A673 (cell line): ENCODE data around the gene LRRC4. TPM values are rescaled to one million over a fixed set of nuclear protein-coding genes. Genes with fewer than 3 reads are reported as not detected.

Experiments
- BruUV-seq: library from RNA; stranded (reverse); fragments of 400-500 nt; replicated peaks from 2 replicates; lab custom pipeline; 2021; lab: Mats Ljungman, UMichigan
- CTCF ChIA-PET: fragments of 300-600 bp; sonication (Branson Sonifier 250); formaldehyde crosslinking; loops from one replicate; lab custom pipeline; 2022; ENCODE audit warnings: antibody characterized with exemption; lab: Charles Lee
- POLR2A ChIA-PET: fragments of 300-600 bp; sonication (Branson Sonifier 250); formaldehyde crosslinking; loops from one replicate; lab custom pipeline; 2022; ENCODE audit warnings: antibody characterized with exemption; ENCODE audit not compliant: low non-redundant PET; lab: Charles Lee
- DNase-seq: peaks from one replicate; pipeline ENCODE4 v3.0.0-alpha.2; 2015; ENCODE audit warnings: low spot score
- H3K27ac ChIP-seq: fragments of 200-600 bp; sonication (generic); 2 replicates; pipeline ENCODE4 v1.5.1; 2016; ENCODE audit warnings: mixed run types, low read depth, mild to moderate bottlenecking, mixed read lengths, antibody characterized with exemption, low read length; ENCODE audit not compliant: poor library complexity, severe bottlenecking
- H3K27me3 ChIP-seq: fragments of 200-600 bp; sonication (generic); replicated peaks from 2 replicates; pipeline ENCODE4 v1.6.1; 2017; ENCODE audit warnings: mixed run types, low read depth, mild to moderate bottlenecking, mixed read lengths, antibody characterized with exemption, low read length; ENCODE audit not compliant: insufficient read depth, poor library complexity
- H3K36me3 ChIP-seq: fragments of 200-600 bp; sonication (generic); 2 replicates; pipeline ENCODE4 v1.6.1; 2016; ENCODE audit warnings: mixed run types, mild to moderate bottlenecking, mixed read lengths, antibody characterized with exemption, low read length; ENCODE audit not compliant: insufficient read depth, poor library complexity, severe bottlenecking
- H3K4me1 ChIP-seq: fragments of 200-600 bp; sonication (generic); 2 replicates; pipeline ENCODE4 v1.6.1; 2017; ENCODE audit warnings: mixed run types, mild to moderate bottlenecking, mixed read lengths, antibody characterized with exemption, low read length; ENCODE audit not compliant: insufficient read depth, poor library complexity, severe bottlenecking
- H3K4me3 ChIP-seq: fragments of 200-600 bp; sonication (generic); 2 replicates; pipeline ENCODE4 v1.5.1; 2016; ENCODE audit warnings: low read depth, mixed run types, mild to moderate bottlenecking, mixed read lengths, low read length; ENCODE audit not compliant: poor library complexity, severe bottlenecking
- H3K9me3 ChIP-seq: fragments of 200-600 bp; sonication (generic); 2 replicates; pipeline ENCODE4 v1.6.1; 2016; ENCODE audit warnings: mixed run types, low read depth, mild to moderate bottlenecking, mixed read lengths, antibody characterized with exemption, low read length; ENCODE audit not compliant: poor library complexity, severe bottlenecking
- CTCF ChIP-seq: fragments of 300-800, 200-600 bp; sonication (generic); conservative IDR thresholded peaks from 2 replicates; pipeline ENCODE4 v1.5.1; 2017; ENCODE audit warnings: low read depth, mild to moderate bottlenecking, antibody characterized with exemption, low read length, moderate library complexity, mixed read lengths
- EZH2 ChIP-seq: fragments of 200-600 bp; sonication (generic); IDR thresholded peaks from 2 replicates; pipeline ENCODE4 v1.6.1; 2017; ENCODE audit warnings: borderline replicate concordance, low read depth, mild to moderate bottlenecking, mixed read lengths, antibody characterized with exemption, low read length; ENCODE audit not compliant: poor library complexity, severe bottlenecking
- intact Hi-C: fragments of 100-400 bp; cut with micrococcal nuclease; formaldehyde crosslinking; loops from one replicate; pipeline ENCODE4 v1.10.0; 2022; ENCODE audit not compliant: unreplicated experiment
- total RNA-seq: library from RNA; stranded (reverse); gene quantifications from 2 replicates; pipeline ENCODE4 v1.2.3, GENCODE V29; 2021

The LRRC4 gene
- total RNA-seq, 1 experiment from 2014 or later = 16.1 TPM

DNA sequence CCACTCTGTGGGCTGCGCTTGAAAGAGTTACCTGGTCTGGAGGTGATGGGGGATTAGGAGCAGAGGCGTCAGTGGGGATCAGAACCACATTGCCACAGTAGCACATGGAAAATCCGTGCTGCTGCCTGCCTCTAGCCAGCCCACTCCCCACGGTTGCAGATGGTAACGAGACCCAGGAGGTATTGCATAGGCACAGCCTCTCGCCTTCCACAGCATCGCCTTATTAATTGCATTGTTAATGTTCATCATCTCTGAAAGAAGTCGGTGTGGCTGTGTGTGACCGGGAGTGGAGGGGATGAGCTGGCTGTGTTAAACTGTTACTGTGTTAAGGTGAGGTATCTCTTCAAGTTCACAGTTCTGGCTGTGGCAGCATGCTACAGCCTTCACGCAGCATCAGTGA, 35.2 kb upstream of the LRRC4 start:
- H3K27ac ChIP-seq = no peak overlapping the region
- TF ChIP-seq CTCF = no peak
- TF ChIP-seq EZH2 = no peak
- intact Hi-C loops = no loop called here
- H3K4me1 ChIP-seq = no peaks in the 10 kb centered on the region
- ChIA-PET POLR2A (interaction anchor here (0.6 kb wide), 1 partner anchor 26 kb away, joined by 10 read pairs; no protein-coding TSS in a partner anchor), CTCF (no interaction called here)
- no peak for DNase-seq
- H3K27me3 ChIP-seq = no peaks in the 10 kb centered on the region
- H3K36me3 ChIP-seq = no peaks in the 10 kb centered on the region
- no peaks in the 10 kb centered on the region for H3K9me3 ChIP-seq
- H3K4me3 ChIP-seq = no peak overlapping the region
- BruUV-seq = no TSS peak

DNA sequence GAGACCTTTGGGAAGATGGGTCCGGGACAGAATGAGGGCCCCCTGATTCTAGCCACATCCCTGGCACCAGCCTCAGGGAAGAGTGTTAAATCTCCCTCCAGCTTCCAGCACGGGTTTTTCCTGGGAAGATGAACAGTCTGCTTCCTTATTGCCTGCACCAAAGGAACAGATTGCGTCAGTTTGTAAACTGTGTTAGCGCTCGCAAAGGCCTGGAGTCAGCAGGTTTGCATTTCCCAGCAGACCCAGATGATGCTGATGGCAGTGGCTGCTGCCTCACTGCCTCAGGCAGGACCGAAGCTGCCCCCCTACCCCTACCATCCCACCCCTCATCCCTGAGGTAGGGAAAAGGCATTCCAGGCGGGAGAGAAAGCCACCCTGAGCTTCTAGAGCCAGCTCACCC, 34.6 kb upstream of the LRRC4 start:
- Histone ChIP-seq H3K4me1 (no peaks in the 10 kb centered on the region), H3K36me3 (no peaks in the 10 kb centered on the region), H3K27me3 (no peaks in the 10 kb centered on the region), H3K4me3 (no peak overlapping the region), H3K9me3 (no peaks in the 10 kb centered on the region), H3K27ac (no peak overlapping the region)
- TF ChIP-seq CTCF (no peak), EZH2 (no peak)
- ChIA-PET POLR2A (no interaction called here), CTCF (no interaction called here)
- no peak for DNase-seq
- intact Hi-C loops = no loop called here
- no TSS peak for BruUV-seq

DNA sequence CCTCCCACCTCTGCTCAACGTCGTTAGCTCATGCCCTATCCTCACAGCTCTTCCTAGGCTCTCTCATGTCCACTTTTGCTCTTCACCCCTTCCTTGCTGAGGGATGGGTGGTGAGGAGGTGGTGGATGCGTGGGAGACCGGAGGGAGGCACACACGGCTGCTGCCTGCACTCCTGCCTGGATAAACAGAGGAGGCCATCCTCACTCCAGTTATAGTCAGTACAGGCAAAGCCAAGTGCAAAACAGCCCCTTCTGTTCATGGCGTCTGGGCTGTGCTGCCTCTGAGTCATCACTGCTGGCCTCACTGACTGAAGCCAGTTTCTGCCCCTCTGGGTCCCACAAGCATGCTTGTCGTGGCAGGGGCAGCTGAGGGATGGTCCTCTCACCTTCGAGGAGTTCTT, 31.9 kb upstream of the LRRC4 start:
- Histone ChIP-seq H3K36me3 (no peaks in the 10 kb centered on the region), H3K4me1 (no peaks in the 10 kb centered on the region), H3K27ac (no peak overlapping the region), H3K27me3 (no peaks in the 10 kb centered on the region), H3K9me3 (no peaks in the 10 kb centered on the region), H3K4me3 (no peak overlapping the region)
- BruUV-seq = no TSS peak
- POLR2A ChIA-PET = no interaction called here
- CTCF ChIA-PET = no interaction called here
- no peak for DNase-seq
- intact Hi-C loops = no loop called here
- no peak for TF ChIP-seq EZH2
- TF ChIP-seq CTCF = no peak
